Right lobe of liver (tissue), 4 donors: ENCODE results near the gene DIABLO.

Experiments used
- POLR2A ChIP-seq: fragments of 450-650 bp; IDR thresholded peaks from one replicate; pipeline ENCODE4 v1.6.1; 2017; ENCODE audit warnings: antibody characterized with exemption, mild to moderate bottlenecking
- TF ChIP-seq, protein P1 (sequence below), 4 donors: fragments of 200-600 bp in 3 of 4; fragments of 450-650 bp in 1 of 4; IDR thresholded peaks; one replicate each; pipeline versions ENCODE4 v1.5.1 to v1.8.0; 2016 to 2022; ENCODE audit warnings: antibody characterized with exemption in 4 of 4, mild to moderate bottlenecking in 2 of 4
- donor health status: DM: no; HTN: no; CAD: no.
- donor health status: DM: no; HTN: no; CAD: no.
- donor health status: DM: no; HTN: yes; CAD: no.

DNA sequence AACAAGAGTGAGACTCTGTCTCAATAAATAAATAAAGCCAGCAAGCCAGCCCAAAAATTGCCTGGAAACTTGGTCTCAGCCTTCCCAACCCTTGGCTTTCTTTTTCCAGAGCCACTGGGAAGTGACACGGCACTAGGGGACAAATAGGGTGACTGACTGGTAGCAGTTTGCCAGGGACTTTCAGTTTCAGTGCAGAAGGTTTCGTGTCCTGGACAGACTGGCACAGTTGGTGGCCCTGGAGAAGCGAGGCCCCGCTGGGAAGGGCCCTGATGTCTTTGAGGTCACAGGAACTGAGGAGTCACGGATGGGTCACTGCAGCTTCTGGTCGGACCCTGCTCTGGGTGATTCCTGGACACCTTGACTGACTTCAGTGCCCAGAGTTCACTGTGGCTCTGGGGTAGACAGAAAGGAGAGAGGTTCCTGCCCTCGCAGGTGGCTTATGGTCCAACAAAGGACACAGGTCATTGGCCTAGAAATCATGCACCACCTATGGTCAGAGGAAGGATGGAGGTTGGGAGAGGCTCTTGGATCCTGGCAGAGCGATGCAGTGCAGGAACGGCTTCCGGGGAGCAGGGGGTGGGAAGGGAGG, 40.3 kb downstream of the DIABLO start:
- no peak for TF ChIP-seq POLR2A
- TF ChIP-seq, protein P1, sequence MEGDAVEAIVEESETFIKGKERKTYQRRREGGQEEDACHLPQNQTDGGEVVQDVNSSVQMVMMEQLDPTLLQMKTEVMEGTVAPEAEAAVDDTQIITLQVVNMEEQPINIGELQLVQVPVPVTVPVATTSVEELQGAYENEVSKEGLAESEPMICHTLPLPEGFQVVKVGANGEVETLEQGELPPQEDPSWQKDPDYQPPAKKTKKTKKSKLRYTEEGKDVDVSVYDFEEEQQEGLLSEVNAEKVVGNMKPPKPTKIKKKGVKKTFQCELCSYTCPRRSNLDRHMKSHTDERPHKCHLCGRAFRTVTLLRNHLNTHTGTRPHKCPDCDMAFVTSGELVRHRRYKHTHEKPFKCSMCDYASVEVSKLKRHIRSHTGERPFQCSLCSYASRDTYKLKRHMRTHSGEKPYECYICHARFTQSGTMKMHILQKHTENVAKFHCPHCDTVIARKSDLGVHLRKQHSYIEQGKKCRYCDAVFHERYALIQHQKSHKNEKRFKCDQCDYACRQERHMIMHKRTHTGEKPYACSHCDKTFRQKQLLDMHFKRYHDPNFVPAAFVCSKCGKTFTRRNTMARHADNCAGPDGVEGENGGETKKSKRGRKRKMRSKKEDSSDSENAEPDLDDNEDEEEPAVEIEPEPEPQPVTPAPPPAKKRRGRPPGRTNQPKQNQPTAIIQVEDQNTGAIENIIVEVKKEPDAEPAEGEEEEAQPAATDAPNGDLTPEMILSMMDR (IDR thresholded peaks at IDR 0.05), result no peak
